GM23338 (cell line): Measurements from ENCODE around the gene SCTR. TPM values are rescaled to one million over a fixed set of nuclear protein-coding genes. Genes with fewer than 3 reads are reported as not detected.

Experiments
- ATAC-seq: fragments of 200-7000 bp; cut with Tn5 transposase; 3 replicates; pipeline ENCODE4 v1.9.1; 2020
- DNase-seq: peaks from one replicate; pipeline ENCODE4 v3.0.0-alpha.2; 2015; ENCODE audit warnings: low spot score
- H2AFZ ChIP-seq: fragments of 200-600 bp; sonication (generic); 2 replicates; pipeline ENCODE4 v1.8.0; 2016; ENCODE audit warnings: antibody characterized with exemption, mild to moderate bottlenecking, moderate library complexity
- H3F3A ChIP-seq: fragments of 200-600 bp; sonication (generic); replicated peaks from 2 replicates; pipeline ENCODE4 v1.8.0; 2017; ENCODE audit warnings: antibody characterized with exemption, mixed run types, low read depth
- H3K27ac ChIP-seq: fragments of 200-600 bp; sonication (generic); 2 replicates; pipeline ENCODE4 v1.6.1; 2016; ENCODE audit warnings: low read depth
- H3K27me3 ChIP-seq: fragments of 200-600 bp; sonication (generic); 2 replicates; pipeline ENCODE4 v1.8.0; 2016; ENCODE audit warnings: mild to moderate bottlenecking, mixed run types, moderate library complexity; ENCODE audit not compliant: insufficient read depth
- H3K36me3 ChIP-seq: fragments of 200-600 bp; sonication (generic); 2 replicates; pipeline ENCODE4 v1.8.0; 2016; ENCODE audit warnings: mild to moderate bottlenecking; ENCODE audit not compliant: insufficient read depth
- H3K4me1 ChIP-seq: fragments of 200-600 bp; sonication (generic); 2 replicates; pipeline ENCODE4 v1.8.0; 2016; ENCODE audit warnings: mild to moderate bottlenecking, moderate library complexity; ENCODE audit not compliant: insufficient read depth
- H3K4me2 ChIP-seq: fragments of 200-600 bp; sonication (generic); 2 replicates; pipeline ENCODE4 v1.7.1; 2017; ENCODE audit warnings: mixed run types
- H3K4me3 ChIP-seq: fragments of 200-600 bp; sonication (generic); 2 replicates; pipeline ENCODE4 v1.6.1; 2016; ENCODE audit warnings: mixed run types
- H3K79me2 ChIP-seq: fragments of 200-600 bp; sonication (generic); replicated peaks from 2 replicates; pipeline ENCODE4 v1.8.0; 2017; ENCODE audit warnings: mild to moderate bottlenecking; ENCODE audit not compliant: insufficient read depth
- H3K9me2 ChIP-seq: fragments of 200-600 bp; sonication (generic); 2 replicates; pipeline ENCODE4 v1.8.0; 2017; ENCODE audit not compliant: insufficient read depth
- H4K20me1 ChIP-seq: fragments of 200-600 bp; sonication (generic); replicated peaks from 2 replicates; pipeline ENCODE4 v1.8.0; 2017; ENCODE audit warnings: mild to moderate bottlenecking; ENCODE audit not compliant: insufficient read depth
- H3K27ac Mint-ChIP-seq: 2 replicates; pipeline ENCODE4 v1.8.0; 2020; ENCODE audit warnings: inconsistent platforms, mild to moderate bottlenecking, moderate library complexity, mixed read lengths
- H3K27me3 Mint-ChIP-seq: 3 replicates; pipeline ENCODE4 v1.8.0; 2022; ENCODE audit warnings: low read depth, mild to moderate bottlenecking, moderate library complexity, mixed read lengths, inconsistent platforms; ENCODE audit not compliant: insufficient read depth, poor library complexity
- H3K36me3 Mint-ChIP-seq: 3 replicates; pipeline ENCODE4 v1.8.0; 2021; ENCODE audit warnings: low read depth, mild to moderate bottlenecking, inconsistent platforms, moderate library complexity, mixed read lengths
- H3K4me1 Mint-ChIP-seq: 3 replicates; pipeline ENCODE4 v1.8.0; 2020; ENCODE audit warnings: mild to moderate bottlenecking, inconsistent platforms, mixed read lengths
- H3K4me3 Mint-ChIP-seq: 3 replicates; pipeline ENCODE4 v1.8.0; 2021; ENCODE audit warnings: moderate library complexity, mild to moderate bottlenecking, inconsistent platforms, mixed read lengths
- H3K9me3 Mint-ChIP-seq: 3 replicates; pipeline ENCODE4 v1.8.0; 2020; ENCODE audit warnings: moderate library complexity, mild to moderate bottlenecking, inconsistent platforms, mixed read lengths
- CREB1 ChIP-seq: fragments of 250-450 bp; sonication (Bioruptor Pico); IDR thresholded peaks from 2 replicates; pipeline ENCODE4 v1.5.0; 2020; ENCODE audit warnings: low read depth, mild to moderate bottlenecking, moderate library complexity
- CTCF ChIP-seq, 2 experiments: fragments of 200-600 bp in 1 of 2; sonication (generic) in 1 of 2; conservative IDR thresholded peaks; 2 replicates each; pipeline versions ENCODE4 v1.5.1 to v1.6.1; 2016 to 2017; ENCODE audit warnings: antibody characterized with exemption in 2 of 2, low read depth in 2 of 2, mild to moderate bottlenecking in 2 of 2, moderate library complexity in 1 of 2
- ETS1 ChIP-seq: IDR thresholded peaks from 2 replicates; pipeline ENCODE4 v1.6.1; 2016; ENCODE audit warnings: antibody characterized with exemption
- JUNB ChIP-seq: IDR thresholded peaks from one replicate; pipeline ENCODE4 v1.6.1; 2016; ENCODE audit warnings: antibody characterized with exemption; ENCODE audit not compliant: unreplicated experiment
- POLR2AphosphoS5 ChIP-seq: IDR thresholded peaks from 2 replicates; pipeline ENCODE4 v1.6.1; 2016; ENCODE audit warnings: antibody characterized with exemption, low read depth
- polyA plus RNA-seq: library from polyadenylated mRNA; unstranded; fragments of >200 nt; fragmentation: Nextera tagmentation; extraction: Ambion mirVana; gene quantifications from 2 replicates; pipeline ENCODE4 v1.2.1, GENCODE V29; 2016
- total RNA-seq: library from RNA; depleted of rRNA; stranded (reverse); fragments of >200 nt; shearing (Covaris generic); gene quantifications from 2 replicates; pipeline ENCODE4 v1.2.3, GENCODE V29; 2014

SCTR gene
- total and polyA plus RNA-seq, 2 experiments from 2014 or later, result not detected

DNA sequence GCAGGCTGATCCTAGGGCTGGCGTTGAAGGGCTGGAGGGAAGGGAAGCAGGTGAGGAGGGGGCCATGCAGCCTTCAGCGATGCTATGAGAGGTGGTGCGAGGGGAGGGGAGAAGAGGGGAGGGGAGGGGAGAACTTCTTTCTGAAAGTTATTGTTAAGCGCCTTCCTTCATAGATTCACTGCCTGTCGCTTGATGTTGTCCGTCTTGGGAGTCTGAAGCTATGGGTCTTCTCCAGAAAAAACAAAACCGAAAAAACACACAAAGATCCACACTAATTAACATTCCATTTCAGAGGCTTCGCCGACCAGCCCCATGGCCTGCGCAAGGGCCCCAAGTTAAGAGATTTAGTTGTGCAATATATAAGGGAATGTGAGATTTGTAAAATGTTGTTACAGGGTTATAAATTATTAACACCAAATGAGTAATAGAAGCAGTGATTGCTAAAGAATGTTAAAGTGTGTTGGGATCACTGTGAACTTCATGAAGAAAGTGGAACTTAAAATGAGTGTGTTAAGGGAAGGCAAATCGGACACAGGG lies 20.7 kb upstream of the SCTR start:
- ATAC-seq, result peak; percentile 87; the same call in 2 of the 3 replicates
- H3K4me3 Mint-ChIP-seq, result peak overlapping the region; percentile 78
- no peaks in the 10 kb centered on the region for H3K9me3 Mint-ChIP-seq
- peaks cover 5% of the 10 kb centered on the region for H3K27me3 Mint-ChIP-seq
- peaks cover 10% of the 10 kb centered on the region for H3K4me1 Mint-ChIP-seq
- no peaks in the 10 kb centered on the region; the same call in 1 of the 2 replicates for H3K9me2 ChIP-seq
- peak overlapping the region; percentile 97 for H2AFZ ChIP-seq
- peaks cover 11% of the 10 kb centered on the region for H3K4me1 ChIP-seq
- H3K27ac ChIP-seq, result no peak overlapping the region
- no peak for DNase-seq
- H3K27ac Mint-ChIP-seq, result no peak overlapping the region
- H3F3A ChIP-seq, result 0 out of 2 replicates have a peak, but pooled peaks cover 3% of the 10 kb centered on the region
- H3K4me2 ChIP-seq, result peak overlapping the region; percentile 95
- H3K27me3 ChIP-seq, result peaks cover 15% of the 10 kb centered on the region
- no peaks in the 10 kb centered on the region for H3K79me2 ChIP-seq
- H3K36me3 ChIP-seq, result no peaks in the 10 kb centered on the region
- H3K36me3 Mint-ChIP-seq, result no peaks in the 10 kb centered on the region
- peak overlapping the region; percentile 94 for H3K4me3 ChIP-seq
- no peaks in the 10 kb centered on the region for H4K20me1 ChIP-seq
- TF ChIP-seq JUNB, result no peak
- no peak for TF ChIP-seq POLR2AphosphoS5

DNA sequence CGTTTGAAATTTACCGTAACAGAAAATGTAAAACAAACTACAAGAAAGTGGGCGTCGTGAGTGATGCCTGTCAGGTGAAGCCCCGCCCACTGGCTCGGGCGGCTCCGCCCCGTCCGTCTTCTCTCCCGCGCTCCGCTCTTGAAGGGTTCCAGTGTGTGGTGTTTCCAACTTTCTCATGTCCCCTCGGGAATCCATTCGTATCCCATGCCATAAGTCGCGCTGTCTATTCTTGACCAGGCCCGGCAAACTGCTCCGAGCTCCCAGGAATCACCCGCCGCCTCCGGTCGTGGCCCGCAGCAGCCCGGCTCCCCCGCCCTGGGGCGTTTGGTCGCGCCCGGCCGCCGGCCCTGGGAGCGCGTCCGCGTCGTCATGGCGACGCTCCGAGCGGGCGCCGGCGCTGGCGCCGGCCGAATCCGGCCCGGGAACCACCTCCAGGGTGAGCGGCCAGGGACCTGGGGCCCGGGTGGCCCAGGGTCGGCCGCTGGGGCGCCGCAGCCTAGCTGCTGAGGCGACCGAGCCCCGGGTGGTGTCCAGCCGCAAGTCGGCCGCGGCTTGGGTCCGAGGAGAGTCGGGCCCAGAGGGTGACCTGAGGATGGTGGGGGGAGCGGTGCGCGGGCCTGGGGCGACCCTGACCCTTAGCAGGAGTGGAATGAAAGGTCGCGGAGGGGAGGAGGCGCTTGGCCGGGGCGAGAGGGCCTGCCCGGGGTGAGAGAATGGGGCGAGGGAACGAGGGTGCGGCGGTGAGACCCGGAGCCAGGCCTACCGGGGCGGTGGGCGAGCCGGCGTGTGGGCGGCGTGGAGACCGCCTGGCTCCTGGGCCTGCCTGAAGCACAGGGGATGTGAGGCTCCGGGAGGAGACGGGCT lies 20.0 kb upstream of the SCTR start, which contains the start of gene CFAP221:
TSS of gene CFAP221 (plus strand) at position 375 of the 864 bp plus-strand sequence. CDS start 1,683 bp downstream, outside the sequence.
- TF ChIP-seq CREB1 (CRISPR knock-in tag), result peak; percentile 19; the same call in 1 of the 2 replicates
- no peak for TF ChIP-seq CTCF (conservative IDR thresholded peaks at IDR 0.05; ENCODE audit: low read depth in 2 of 2)
- 0 out of 2 replicates have a peak, but pooled peaks have one; percentile 28 for TF ChIP-seq POLR2AphosphoS5
- Mint-ChIP-seq H3K27me3 (peaks cover 5% of the 10 kb centered on the region), H3K27ac (peak within 1 kb of the TSS; percentile 89; the same call in 1 of the 2 replicates), H3K4me1 (peaks cover 10% of the 10 kb centered on the region), H3K9me3 (no peaks in the 10 kb centered on the region), H3K36me3 (no peaks in the 10 kb centered on the region), H3K4me3 (peak within 1 kb of the TSS; percentile 87)
- Histone ChIP-seq H2AFZ (peak within 1 kb of the TSS; percentile 97), H3K9me2 (no peaks in the 10 kb centered on the region; the same call in 1 of the 2 replicates), H3K4me1 (peaks cover 11% of the 10 kb centered on the region), H4K20me1 (no peaks in the 10 kb centered on the region), H3F3A (0 out of 2 replicates have a peak, but pooled peaks cover 3% of the 10 kb centered on the region), H3K27me3 (peaks cover 15% of the 10 kb centered on the region), H3K27ac (no peak within 1 kb of the TSS), H3K79me2 (no peaks in the 10 kb centered on the region), H3K4me2 (peak within 1 kb of the TSS; percentile 95), H3K4me3 (peak within 1 kb of the TSS; percentile 94), H3K36me3 (no peaks in the 10 kb centered on the region)
- peak; percentile 88 for DNase-seq
- ATAC-seq, result peak; percentile 95

- Mint-ChIP-seq H3K27ac (no peak overlapping the region), H3K9me3 (no peaks in the 10 kb centered on the region; the same call in 2 of the 3 replicates), H3K4me1 (peaks cover 9% of the 10 kb centered on the region), H3K4me3 (no peak overlapping the region), H3K27me3 (peaks cover 3% of the 10 kb centered on the region), H3K36me3 (no peaks in the 10 kb centered on the region)
- no peak overlapping the region for H3K4me2 ChIP-seq
- no peaks in the 10 kb centered on the region for H3K9me2 ChIP-seq
- no peak overlapping the region for H3K4me3 ChIP-seq
- no peaks in the 10 kb centered on the region for H3K36me3 ChIP-seq
- H3F3A ChIP-seq, result 0 out of 2 replicates have a peak, but pooled peaks cover 3% of the 10 kb centered on the region
- H2AFZ ChIP-seq, result peak overlapping the region; percentile 23; the same call in 1 of the 2 replicates
- no peaks in the 10 kb centered on the region for H4K20me1 ChIP-seq
- ATAC-seq (no peak), DNase-seq (no peak)
- H3K27ac ChIP-seq, result no peak overlapping the region
- no peaks in the 10 kb centered on the region for H3K79me2 ChIP-seq
- H3K4me1 ChIP-seq, result peaks cover 11% of the 10 kb centered on the region
- peaks cover 15% of the 10 kb centered on the region for H3K27me3 ChIP-seq
- TF ChIP-seq CREB1 (CRISPR knock-in tag) (no peak), JUNB (no peak), ETS1 (no peak), POLR2AphosphoS5 (no peak)
These were observed 17.2 kb upstream of the SCTR start for GRCh38 chr2:119541476-119541875.
